ENCODE data around the gene WDR49. TPM values are rescaled to one million over a fixed set of nuclear protein-coding genes. Genes with fewer than 3 reads are reported as not detected.

WDR49 gene
- total RNA-seq, 1 donor from 2014 or later, result 0.20 TPM

Other genes with a start within 250 kb of the WDR49 start
- gene SERPINI2, start 179.9 kb downstream of the WDR49 start, total RNA-seq, result not detected in 2 replicates
- gene PDCD10, start 81.0 kb upstream of the WDR49 start, total RNA-seq, result 42.9 and 48.2 TPM in 2 replicates
- 0.65 and 1.2 TPM in 2 replicates for gene SERPINI1, start 81.8 kb upstream of the WDR49 start, total RNA-seq